GM21528 (cell line): ENCODE data around the gene ERICH2.
"Not testable (repeated sequence)": the region's sequence is repeated elsewhere in the genome, so short reads cannot be mapped to it uniquely, and the experiment has no call there.

Source experiments
- ATAC-seq: cut with Tn5 transposase; IDR thresholded peaks from one replicate; pipeline ENCODE4 v1.9.1; 2021; ENCODE audit warnings: mild to moderate bottlenecking, moderate library complexity; ENCODE audit not compliant: unreplicated experiment, low FRiP score

Gene ERICH2, protein sequence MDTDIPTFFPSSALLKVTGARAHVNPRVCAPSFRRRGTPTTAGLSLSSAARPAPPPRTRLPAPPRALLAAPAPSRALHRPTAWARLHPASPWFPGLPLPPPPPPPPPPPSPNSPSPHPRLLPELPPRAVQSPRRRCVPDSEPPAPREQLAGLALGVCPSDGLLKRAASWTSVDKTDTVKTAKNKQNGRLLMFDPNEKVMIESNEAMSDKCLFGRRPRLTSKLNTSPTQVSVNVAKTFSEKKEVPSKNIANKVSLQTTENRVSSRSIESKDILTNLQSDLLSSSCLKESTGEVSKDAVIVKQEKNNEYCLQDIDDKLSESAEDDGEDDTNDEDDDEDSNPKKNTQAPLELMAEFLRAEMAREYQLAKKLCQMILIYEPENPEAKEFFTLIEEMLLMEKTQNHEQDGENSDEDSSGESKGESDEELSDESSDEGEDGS

DNA sequence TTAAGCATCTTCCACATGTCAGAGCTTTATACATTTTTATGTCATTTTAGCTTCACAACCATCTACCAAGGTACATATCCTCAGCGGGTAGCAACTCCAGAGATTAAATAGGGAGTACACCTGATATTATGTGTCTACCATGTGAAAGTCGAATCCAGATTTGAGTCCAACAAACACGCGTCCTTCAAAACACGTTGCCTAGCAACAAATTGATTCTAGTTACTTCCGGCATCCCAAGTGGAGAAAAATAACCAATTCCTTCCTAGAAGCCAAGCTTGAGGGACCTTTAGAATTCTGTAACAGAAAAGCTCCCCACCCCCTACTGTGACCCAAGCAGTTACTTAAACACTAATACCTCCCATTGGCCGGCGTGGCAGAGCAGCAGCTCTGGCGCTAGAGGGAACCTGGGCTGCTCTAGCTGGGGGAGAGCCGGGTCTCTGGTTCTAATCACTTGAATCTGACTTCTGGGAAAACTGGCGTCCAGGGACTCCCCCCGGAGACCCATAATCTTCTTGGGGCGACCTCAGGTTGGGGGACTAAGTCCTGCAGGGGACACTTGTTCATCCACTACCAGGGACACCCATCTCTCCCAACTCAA is at the start of gene ERICH2:
Gene ERICH2, plus strand, starts transcription at position 371 of the 598 bp plus-strand sequence. CDS start 304 bp downstream, outside the sequence.
- ATAC-seq: peak; percentile 44

DNA sequence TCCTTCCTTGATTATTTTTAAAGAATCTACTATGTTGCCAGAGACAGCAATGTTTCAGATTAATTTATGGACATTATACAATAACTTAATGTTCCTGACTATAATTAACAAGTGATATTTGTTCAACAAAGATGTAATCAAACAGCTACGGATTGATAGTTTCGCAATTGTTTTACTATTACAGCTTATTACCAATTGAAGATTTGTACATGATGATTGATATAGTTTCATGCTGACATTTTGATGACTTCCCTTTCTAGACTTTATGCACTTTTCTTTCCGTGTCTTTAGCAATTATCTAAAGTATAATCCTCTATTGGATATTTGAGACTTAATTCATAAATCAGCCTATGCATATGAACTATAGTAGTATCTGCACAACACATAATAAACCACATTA is 48.5 kb upstream of the ERICH2 start:
- ATAC-seq: no peak

DNA sequence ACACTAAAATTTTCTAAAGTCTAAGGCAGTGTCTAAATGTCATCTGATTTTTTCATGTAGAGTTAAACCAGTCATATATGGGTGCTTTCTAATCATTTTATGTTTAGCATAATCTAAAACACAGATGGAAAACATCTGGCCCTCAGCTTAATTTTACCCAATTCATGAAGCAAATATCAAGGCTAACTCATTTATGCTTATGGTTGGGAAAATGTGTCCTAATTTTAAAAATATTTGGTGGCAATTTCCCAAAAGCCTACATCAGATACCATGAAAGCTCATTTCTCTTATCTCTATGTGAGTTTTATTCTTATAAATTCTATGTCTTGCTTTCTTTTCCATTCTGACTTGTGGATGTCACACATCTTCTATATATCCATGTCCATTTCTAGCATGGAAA is 47.9 kb upstream of the ERICH2 start:
- no peak for ATAC-seq

DNA sequence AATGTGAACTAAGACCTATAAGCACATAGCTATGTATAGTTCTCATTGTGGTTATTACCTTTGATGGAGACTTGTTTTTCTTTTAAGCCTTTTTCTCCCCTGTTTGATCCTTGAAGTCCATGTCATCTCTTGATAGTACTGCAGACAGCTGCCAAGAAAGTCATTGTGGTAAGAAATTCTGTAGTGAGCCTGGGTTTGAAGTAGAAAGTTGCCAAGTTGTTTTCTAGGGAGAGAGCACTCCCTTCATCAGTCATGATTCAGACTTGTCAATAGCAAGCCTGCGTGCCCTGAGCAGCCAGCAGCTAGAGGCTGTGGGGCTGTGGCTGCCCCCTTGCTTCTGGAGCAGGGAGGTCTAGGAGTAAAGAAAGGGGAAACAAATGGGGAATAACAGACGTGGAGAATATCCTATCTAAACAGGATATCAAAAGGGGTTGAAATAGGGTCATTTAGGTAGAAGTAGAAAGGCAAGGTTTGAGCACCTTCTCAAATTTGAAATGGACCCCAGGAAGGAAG is 46.7 kb upstream of the ERICH2 start:
- no peak for ATAC-seq

DNA sequence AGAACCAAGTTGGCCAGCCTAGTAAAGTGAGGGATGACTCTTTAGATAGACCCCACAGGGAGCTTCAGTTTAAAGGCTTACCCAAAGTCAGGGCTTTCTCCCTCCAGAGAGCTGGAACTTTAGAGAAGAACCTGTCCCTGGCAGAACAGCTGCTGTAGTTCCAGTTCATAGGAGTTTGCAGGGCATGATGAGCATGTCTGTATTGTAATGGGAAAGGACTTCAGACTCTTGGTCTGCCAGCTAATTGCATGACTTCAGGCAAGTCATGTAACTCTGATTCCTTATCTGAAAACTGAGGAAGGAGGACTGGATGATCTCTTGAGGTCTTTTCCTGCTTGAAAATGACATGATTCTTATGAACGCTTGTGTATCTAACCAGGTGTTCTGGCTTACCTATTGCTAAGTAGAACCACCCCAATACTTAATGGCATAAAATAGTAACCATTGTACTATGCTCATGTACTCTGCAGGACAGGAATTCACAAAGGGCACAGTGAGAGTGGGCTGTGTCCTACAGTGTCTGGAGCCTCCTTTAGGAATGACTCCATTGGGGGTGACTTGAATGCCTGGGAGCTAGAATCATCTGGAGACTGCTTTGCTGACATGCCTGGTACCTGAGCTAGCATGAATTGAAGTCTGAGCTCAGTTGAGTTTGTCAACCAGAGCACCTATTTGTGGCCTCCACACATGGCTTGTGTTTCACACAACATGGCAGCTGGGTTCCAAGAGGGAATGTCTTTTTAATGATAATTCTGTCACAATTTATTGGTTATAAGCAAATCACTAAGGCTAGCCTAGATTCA is 36.2 kb upstream of the ERICH2 start:
- no peak for ATAC-seq

DNA sequence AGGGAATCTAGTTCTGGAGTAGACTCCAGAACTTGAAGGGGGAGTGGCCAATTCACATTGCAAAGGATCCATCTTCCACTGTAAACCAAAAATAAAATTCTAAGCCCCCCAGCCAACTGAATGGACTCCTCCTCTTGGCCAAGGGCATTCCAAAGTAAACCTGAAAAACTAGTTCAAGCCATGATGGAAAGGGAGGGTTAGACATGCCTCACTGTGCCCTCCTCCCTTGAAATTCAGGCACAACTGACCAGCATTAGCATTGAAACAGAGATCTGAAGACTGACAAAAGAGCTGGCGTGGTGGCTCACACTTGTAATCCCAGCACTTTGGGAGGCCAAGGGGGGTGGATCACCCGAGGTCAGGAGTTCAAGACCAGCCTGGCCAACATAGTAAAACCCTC is 35.6 kb upstream of the ERICH2 start:
- not testable (repeated sequence) for ATAC-seq

DNA sequence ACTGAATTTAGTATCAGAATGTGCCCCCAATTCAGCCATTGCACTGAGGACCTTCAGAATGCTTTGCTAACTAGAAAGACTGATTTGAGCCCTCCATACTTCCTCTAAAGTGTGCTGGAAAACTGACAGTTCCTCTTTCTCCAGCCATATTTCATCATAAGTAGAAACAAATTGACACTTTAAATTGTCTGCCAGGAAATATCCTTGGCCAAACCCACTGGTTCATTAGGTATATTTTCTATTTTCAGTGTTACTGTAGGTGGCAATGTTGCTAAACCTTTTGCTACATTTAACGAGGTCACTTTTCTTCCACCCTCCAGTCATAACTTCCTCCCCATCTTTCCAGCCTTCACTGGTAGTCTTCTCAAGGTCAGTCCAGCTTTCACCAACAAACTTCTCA is 33.5 kb upstream of the ERICH2 start:
- no peak for ATAC-seq

DNA sequence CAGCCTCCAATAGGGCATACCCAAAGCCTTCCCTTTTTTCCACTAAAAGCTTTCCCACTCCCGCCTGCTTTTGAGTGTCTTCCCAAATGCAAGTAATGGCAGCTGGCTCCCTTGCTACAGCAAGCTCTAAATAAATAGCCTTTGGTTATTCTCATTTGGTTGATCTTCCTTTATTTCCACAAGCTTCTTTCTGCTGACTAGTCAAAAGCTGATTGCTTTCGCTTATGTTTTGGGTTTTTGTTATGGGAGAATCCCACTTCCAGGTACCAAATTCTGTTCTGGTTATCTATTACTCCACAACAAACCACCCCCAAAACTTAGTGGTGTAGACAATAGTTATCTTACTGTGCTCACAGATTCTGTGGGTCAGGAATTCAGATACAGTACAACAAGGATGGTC is 32.8 kb upstream of the ERICH2 start:
- no peak for ATAC-seq

DNA sequence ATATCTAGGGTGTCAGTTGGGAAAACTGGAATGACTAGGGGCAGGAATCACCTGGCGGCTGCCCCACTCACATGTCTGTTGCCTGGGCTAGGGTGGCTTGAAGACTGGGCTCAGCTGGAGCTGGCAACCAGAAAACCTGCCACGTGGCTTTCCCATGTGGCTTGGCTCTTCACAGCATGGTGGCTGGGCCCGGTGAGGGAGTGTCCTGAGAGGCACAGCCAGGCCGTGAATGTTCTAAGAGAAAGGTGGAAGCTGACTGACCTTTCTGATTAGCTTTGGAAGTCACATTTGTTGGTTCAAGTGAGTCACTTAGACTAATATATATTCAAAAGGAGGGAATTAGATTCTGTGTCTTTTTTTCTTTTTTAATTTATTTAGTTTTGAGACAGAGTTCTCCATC is 32.4 kb upstream of the ERICH2 start:
- no peak for ATAC-seq

DNA sequence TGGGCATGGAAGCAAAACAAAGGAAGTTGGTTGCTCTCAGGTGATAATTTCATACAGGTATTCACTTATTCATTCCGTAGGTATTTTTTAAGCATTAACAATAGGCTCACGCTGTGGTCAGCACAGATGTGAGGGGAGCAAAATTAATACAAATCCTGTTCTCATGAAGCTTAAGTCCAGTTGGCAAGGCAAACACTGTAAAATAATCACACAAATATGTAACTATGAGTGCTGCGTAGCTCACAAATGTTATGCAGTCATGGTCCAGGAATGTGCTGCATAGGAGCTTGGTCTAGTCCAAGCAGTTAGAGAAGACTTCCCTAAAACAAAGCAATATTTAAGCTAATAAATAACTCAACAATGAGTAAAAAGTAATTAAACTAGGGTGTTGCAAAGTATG is 31.1 kb upstream of the ERICH2 start:
- ATAC-seq: no peak

DNA sequence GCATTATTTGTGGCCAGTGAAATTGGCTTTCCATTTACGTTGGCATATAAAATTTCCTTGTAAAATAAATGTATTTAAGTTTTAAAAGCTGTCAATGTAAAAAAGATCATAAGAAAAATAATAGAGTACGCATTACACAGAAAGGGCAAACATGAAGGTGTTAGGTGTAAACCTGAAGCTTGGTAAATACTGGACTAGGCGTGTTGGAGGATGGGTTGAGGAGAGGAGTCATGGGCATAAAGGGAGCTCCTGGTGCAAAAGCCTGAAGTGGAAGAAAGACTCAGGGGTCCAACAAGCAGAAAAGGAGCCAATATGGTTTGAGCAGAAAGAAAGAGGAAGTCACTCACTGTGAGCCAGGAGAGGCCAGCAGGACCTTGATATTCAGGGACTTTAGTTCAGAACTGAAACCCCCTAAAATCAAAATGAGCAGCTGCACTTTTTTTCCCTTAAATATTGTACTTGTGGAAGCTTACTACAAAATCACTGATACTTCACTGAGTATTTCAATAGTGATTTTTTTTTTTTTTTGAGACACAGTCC is 30.6 kb upstream of the ERICH2 start:
- no peak for ATAC-seq

DNA sequence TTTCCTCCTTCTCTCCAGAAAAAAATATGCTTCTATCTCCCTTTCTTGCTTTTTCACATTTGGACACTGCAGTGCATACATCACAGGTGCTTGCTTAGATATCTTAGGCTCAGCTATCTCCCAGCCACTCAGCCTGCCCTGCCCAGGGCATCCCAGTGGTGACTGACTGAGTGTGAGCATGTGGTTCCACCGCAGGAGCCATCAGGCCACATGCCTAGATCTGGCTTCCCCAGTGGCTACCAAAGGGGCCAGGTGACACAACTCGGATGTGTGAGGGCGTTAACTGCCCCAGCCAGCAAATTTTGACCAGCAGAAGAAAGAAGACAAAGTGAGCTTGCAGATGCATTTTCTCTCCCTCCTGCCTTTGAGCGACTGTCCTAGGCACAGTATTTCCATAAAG is 29.5 kb upstream of the ERICH2 start:
- no peak for ATAC-seq

DNA sequence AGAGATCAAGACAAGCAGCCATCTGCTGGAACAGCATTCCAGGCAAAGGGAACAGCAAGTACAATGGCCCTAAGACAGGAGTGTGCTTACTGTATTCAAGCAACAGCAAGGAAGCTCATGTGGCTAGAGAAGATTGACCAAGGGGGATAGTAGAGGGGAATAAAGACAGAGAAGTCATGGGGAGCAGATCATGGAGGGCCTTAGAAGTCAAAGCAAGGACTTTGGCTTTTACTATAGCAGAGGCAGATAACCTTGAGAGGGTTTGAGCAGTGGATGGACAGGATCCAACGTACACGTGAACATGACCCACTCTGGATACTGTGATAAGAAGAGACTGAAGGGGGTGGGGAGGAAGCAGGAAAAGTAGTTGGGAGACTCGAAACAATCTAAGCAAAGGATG is 28.2 kb upstream of the ERICH2 start:
- no peak for ATAC-seq

DNA sequence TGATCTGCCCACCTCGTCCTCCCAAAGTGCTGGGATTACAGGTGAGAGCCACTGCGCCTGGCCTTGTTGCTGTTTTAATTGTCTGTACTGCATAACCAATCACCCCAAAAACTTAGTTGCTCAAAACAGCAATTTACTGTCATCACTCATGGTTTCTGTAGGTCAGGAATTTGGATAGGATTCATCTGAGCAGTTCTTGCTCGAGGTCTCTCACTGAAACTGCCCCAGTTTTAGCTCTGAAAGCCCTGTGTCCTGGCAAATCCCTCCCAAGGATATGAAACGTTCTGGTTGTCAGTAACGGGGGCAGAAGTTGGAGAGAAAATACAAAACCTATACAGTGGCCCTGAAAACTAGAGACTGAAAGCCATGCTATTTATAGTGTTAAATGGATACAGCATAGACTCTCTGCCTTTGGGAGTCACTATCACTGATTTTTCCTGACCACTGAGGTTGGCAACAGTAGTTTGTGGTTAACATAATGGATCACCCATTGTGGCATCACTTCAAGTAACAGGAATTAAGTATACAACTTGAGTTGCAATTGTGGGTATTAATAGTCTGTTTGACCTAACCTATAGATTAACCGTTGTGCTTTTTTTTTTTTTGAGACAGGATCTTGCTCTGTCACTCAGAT is 27.2 kb upstream of the ERICH2 start:
- ATAC-seq: no peak

DNA sequence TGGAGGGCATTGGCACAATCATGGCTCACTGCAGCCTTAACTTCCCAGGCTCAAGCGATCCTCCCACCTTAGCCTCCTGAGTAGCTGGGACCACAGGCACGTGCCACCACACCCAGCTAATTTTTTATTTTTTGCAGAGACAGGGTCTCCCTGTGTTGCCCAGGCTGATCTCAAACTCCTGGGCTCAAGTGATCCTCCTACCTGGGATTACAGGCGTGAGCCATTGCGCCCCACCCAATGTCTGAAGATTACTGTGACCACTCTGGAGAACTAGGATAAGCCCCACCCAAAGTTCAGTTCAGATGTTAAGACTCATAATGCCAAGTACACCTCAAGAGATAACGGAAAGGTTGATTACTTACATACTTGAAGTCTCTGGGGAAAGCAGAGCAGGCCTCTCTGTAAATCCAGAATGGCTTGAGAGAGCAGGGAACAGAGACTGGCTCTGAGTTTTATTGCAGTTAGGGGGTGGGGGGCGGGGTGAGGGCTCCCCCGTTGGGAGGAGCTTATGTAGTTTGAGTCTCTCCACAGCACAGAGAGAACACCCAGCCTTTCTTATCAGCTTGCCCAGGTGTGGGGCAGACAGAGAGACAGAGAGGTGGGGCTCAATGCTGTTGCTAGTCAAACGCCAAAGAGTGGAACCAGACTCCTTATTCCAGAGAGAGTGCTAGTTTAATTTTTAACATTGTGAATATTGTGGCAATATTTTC is 26.5 kb upstream of the ERICH2 start:
- no peak for ATAC-seq

DNA sequence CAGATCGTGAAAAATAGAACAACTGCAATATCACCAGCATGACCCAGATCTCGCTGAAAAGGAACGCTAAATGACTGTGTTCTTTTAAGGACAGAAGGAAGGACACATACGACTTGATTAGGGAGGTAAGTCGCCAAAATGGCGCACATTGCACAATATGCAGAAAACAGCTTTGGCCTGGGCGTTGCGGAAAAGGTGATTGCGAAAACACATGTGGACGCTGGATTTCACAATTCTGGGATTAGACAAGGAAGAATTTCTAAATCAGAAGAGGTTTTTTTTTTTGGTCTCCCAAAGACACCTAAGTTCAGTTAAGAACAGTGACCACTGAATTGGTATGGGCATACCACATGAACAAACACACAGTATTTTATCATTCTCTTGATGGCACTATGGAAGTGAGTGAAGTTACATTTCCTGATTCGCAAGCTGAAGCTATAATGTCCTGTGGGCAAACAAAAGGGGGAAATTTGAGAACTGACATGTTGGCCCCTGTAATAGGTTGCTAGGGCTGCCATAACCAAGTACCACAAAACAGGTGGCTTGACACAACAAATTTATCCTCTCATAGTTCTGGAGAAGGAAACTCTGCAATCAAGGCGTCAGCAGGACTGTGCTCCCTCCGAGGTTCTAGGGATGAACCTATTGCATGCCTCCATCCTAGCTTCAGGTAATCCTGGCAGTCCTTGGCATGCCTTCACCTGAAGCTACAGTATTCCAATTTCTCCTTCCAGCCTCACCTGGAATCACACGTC is 25.8 kb upstream of the ERICH2 start:
- no peak for ATAC-seq

DNA sequence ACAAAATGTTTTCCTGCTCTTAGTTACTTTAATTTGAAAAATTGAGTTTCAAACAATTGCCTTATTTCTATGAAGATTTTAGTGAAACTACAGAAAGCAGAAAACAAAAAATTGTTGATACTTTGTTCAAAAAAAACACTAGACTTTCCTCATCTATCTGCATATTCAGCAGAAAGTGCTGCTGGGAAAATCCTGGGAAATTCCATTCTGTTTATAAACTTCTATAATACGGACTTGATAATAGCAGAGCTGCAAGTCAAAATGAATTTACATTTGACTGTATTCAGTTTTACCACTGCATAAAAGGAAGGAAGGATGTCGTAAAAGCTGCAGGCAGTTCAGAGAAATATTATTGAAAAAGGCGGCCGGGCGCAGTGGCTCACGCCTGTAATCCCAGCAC is 24.9 kb upstream of the ERICH2 start:
- no peak for ATAC-seq

DNA sequence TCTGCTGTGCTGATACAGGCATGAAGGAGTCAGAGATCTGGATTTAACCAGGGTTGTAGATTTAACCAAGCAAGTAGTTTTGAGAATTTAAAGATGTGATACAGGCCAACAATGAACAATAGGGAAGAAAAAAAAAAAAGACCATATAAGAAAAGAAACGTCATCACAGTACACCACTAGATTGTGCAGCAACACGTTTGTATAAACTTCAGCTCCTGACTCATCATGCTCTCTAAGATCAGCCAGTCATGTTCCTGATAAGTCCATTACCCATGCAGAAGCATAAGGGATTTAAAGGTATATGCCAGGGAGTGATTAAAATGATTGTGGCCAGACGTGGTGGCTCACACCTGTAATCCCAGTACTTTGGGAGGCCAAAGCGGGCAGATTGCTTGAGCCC is 22.3 kb upstream of the ERICH2 start:
- ATAC-seq: no peak

DNA sequence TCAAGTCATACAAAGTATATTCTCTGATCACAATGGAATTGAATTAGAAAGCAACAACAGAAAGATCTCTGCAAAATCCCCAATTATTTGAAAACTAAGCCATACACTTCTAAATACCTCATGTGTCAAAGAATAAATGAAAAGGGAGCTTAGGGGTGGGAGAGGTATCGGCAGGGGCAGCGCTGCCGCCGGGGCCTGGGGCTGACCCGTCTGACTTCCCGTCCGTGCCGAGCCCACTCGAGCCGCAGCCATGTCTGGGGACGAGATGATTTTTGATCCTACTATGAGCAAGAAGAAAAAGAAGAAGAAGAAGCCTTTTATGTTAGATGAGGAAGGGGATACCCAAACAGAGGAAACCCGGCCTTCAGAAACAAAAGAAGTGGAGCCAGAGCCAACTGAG is 18.6 kb upstream of the ERICH2 start:
- ATAC-seq: not testable (repeated sequence)
